Bronchus fibroblast of lung (primary cell): ENCODE measurements around the gene IRGQ. TPM values are rescaled to one million over a fixed set of nuclear protein-coding genes. Genes with fewer than 3 reads are reported as not detected.

Source experiments
- total RNA-seq: library from RNA; depleted of rRNA; stranded (reverse); fragments of >200 nt; gene quantifications from 2 replicates; pipeline ENCODE4 v1.2.3, GENCODE V29; 2015

IRGQ gene, protein sequence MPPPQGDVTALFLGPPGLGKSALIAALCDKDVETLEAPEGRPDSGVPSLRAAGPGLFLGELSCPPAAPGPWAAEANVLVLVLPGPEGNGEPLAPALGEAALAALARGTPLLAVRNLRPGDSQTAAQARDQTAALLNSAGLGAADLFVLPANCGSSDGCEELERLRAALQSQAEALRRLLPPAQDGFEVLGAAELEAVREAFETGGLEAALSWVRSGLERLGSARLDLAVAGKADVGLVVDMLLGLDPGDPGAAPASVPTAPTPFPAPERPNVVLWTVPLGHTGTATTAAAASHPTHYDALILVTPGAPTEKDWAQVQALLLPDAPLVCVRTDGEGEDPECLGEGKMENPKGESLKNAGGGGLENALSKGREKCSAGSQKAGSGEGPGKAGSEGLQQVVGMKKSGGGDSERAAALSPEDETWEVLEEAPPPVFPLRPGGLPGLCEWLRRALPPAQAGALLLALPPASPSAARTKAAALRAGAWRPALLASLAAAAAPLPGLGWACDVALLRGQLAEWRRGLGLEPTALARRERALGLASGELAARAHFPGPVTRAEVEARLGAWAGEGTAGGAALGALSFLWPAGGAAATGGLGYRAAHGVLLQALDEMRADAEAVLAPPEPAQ
- 7.7 and 10.1 TPM in 2 replicates for total RNA-seq

GRCh38 chr19:43595999-43596841 lies at the start of gene IRGQ, which contains the start of gene ZNF576:
IRGQ (minus strand) TSS chr19:43596134; CDS start chr19:43595338, 796 bp downstream.
ZNF576 (plus strand) TSS chr19:43596595; CDS start chr19:43597109, 514 bp downstream.

DNA sequence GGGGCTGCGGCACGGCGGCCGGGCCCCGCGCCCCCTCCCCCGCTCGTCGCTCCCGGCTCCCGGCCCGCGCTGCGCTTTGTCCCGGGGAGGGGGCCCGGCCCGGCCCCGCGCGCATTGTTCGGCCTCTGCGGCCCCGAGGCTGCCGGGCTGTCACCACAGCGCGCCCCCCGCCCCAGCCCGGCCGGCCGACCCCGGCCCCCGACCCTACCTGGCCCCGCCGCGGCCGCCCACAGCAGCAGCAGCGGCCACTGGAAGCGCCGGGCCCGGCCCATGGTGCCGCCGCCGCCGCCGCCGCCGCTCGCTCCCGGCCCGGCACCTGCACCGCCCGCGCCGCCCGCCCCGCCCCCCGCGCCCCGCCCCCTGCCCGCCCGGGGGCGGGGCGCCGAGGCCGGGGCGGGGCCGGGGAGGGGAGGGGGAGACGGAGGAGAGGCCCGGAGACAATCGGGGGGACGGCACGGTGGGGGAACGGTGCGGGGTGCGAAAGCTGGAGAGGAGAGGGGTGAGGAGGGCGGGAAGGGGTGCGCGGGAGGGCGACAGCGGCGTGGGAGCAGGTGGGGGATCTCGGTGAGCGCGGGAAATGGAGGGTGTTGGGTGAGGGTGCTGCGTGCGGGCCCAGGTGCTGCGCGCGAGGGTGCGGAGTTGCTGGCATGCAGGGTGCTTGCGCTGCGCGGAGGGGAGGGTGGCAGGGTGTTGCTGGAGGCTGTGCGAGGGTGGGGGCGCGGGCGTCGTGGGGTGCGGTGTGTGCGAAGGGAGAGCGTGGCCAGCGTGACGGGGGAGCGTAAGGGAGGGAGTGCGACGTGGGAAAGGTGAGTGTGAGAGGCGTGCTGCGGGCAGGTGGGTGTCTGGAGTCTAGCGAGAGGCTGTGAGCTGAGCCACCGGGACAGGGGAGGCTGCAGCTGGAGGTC lies 43.8 kb upstream of the IRGQ start, which contains the start of gene CADM4:
Gene CADM4, minus strand, starts transcription at position 332 of the 905 bp plus-strand sequence. Its CDS starts 60 bp downstream, at position 272.

GRCh38 chr19:43619262-43620060 lies 23.5 kb upstream of the IRGQ start, which contains the start of gene ZNF428:
ZNF428 (minus strand) TSS chr19:43619629; CDS start chr19:43614304, 5,325 bp downstream.

GRCh38 chr19:43611788-43612187 lies 15.9 kb upstream of the IRGQ start, which contains the start of gene SRRM5:
SRRM5 (plus strand) TSS chr19:43612088; CDS start chr19:43612122, 34 bp downstream.

GRCh38 chr19:43575156-43575950 lies 20.6 kb downstream of the IRGQ start, which contains the start of the genes PINLYP and XRCC1:
PINLYP (plus strand) TSS chr19:43575801; CDS start chr19:43577192, 1,391 bp downstream.
XRCC1 (minus strand) TSS chr19:43575527; CDS start chr19:43575458, 69 bp downstream.

Other genes with a start within 250 kb of the IRGQ start
- gene CD177, start 242.4 kb downstream of the IRGQ start, total RNA-seq: not detected in 2 replicates
- gene TEX101, start 181.2 kb downstream of the IRGQ start, total RNA-seq: not detected in 2 replicates
- 0.50 and 0.59 TPM in 2 replicates for gene LYPD3, start 130.5 kb downstream of the IRGQ start, total RNA-seq
- 3.7 and 5.0 TPM in 2 replicates for gene PHLDB3, start 91.4 kb downstream of the IRGQ start, total RNA-seq
- gene ETHE1, start 68.9 kb downstream of the IRGQ start, total RNA-seq: 69.8 and 80.3 TPM in 2 replicates
- 0.17 and 0.59 TPM in 2 replicates for gene ZNF575, start 62.9 kb downstream of the IRGQ start, total RNA-seq
- 40.0 and 48.0 TPM in 2 replicates for gene XRCC1, start 20.6 kb downstream of the IRGQ start, total RNA-seq
- gene PINLYP, start 20.3 kb downstream of the IRGQ start, total RNA-seq: 6.2 and 7.3 TPM in 2 replicates
- gene ZNF576, start 461 bp upstream of the IRGQ start, total RNA-seq: 8.4 and 11.0 TPM in 2 replicates
- gene SRRM5, start 16.0 kb upstream of the IRGQ start, total RNA-seq: 0.34 TPM in 1 of 2 replicates, not detected in the other
- 30.8 and 35.3 TPM in 2 replicates for gene ZNF428, start 23.5 kb upstream of the IRGQ start, total RNA-seq
- 1.5 and 2.2 TPM in 2 replicates for gene CADM4, start 43.7 kb upstream of the IRGQ start, total RNA-seq
- gene PLAUR, start 74.0 kb upstream of the IRGQ start, total RNA-seq: 118 and 131 TPM in 2 replicates
- not detected in 2 replicates for gene IRGC, start 119.9 kb upstream of the IRGQ start, total RNA-seq
- gene SMG9, start 158.8 kb upstream of the IRGQ start, total RNA-seq: 14.9 and 22.9 TPM in 2 replicates
- 0.17 and 0.74 TPM in 2 replicates for gene KCNN4, start 184.8 kb upstream of the IRGQ start, total RNA-seq
- 0.89 TPM in 1 of 2 replicates, not detected in the other for gene LYPD5, start 206.3 kb upstream of the IRGQ start, total RNA-seq
- gene ZNF283, start 231.2 kb upstream of the IRGQ start, total RNA-seq: 1.8 and 3.5 TPM in 2 replicates